Trophoblast cell (in vitro differentiated cells and primary cell): ENCODE results near the gene HNF4A.
A peak's percentile ranks its signal among the peaks of the same experiment; 100 is the strongest.

ENCODE experiments used
- DNase-seq, 2 donors: peaks; one replicate each; pipeline ENCODE4 v3.0.0-alpha.2; 2016
- H2AFZ ChIP-seq: 2 replicates; pipeline ENCODE4 v1.6.1; 2013; ENCODE audit warnings: low read length, moderate library complexity, mild to moderate bottlenecking; ENCODE audit not compliant: insufficient read depth, poor library complexity
- H2AK5ac ChIP-seq: 2 replicates; pipeline ENCODE4 v1.6.1; 2013; ENCODE audit warnings: mild to moderate bottlenecking, low read length
- H2BK120ac ChIP-seq: 2 replicates; pipeline ENCODE4 v1.6.1; 2013; ENCODE audit warnings: low read length, mild to moderate bottlenecking, moderate library complexity; ENCODE audit not compliant: insufficient read depth, poor library complexity
- H2BK12ac ChIP-seq: 2 replicates; pipeline ENCODE4 v1.6.1; 2013; ENCODE audit warnings: mild to moderate bottlenecking, low read length, moderate library complexity
- H2BK5ac ChIP-seq: 2 replicates; pipeline ENCODE4 v1.6.1; 2013; ENCODE audit warnings: low read length, low read depth, moderate library complexity, mild to moderate bottlenecking; ENCODE audit not compliant: poor library complexity
- H3K14ac ChIP-seq: 2 replicates; pipeline ENCODE4 v1.6.1; 2013; ENCODE audit warnings: mild to moderate bottlenecking, low read length
- H3K18ac ChIP-seq: 2 replicates; pipeline ENCODE4 v1.6.1; 2013; ENCODE audit warnings: mild to moderate bottlenecking, low read length
- H3K23ac ChIP-seq: 2 replicates; pipeline ENCODE4 v1.6.1; 2013; ENCODE audit warnings: low read length
- H3K27ac ChIP-seq: 2 replicates; pipeline ENCODE4 v1.5.1; 2013; ENCODE audit warnings: low read depth, mild to moderate bottlenecking, inconsistent platforms, low read length, moderate library complexity
- H3K27me3 ChIP-seq: 2 replicates; pipeline ENCODE4 v1.6.1; 2013; ENCODE audit warnings: inconsistent platforms, mild to moderate bottlenecking, low read length, moderate library complexity; ENCODE audit not compliant: insufficient read depth
- H3K36me3 ChIP-seq, 2 experiments: 1 replicate in 1 of 2; 2 replicates in 1 of 2; pipeline ENCODE4 v1.6.1; 2013; ENCODE audit warnings: low read length in 2 of 2, mild to moderate bottlenecking in 2 of 2, moderate library complexity in 1 of 2; ENCODE audit not compliant: insufficient read depth in 2 of 2, control insufficient read depth in 1 of 2
- H3K4ac ChIP-seq: 2 replicates; pipeline ENCODE4 v1.6.1; 2013; ENCODE audit warnings: low read depth, mild to moderate bottlenecking, low read length, moderate library complexity
- H3K4me1 ChIP-seq, 2 experiments: 1 replicate in 1 of 2; 2 replicates in 1 of 2; pipeline ENCODE4 v1.6.1; 2013; ENCODE audit warnings: low read length in 2 of 2, mild to moderate bottlenecking in 2 of 2, moderate library complexity in 1 of 2; ENCODE audit not compliant: insufficient read depth in 2 of 2, control insufficient read depth in 1 of 2
- H3K4me2 ChIP-seq: 2 replicates; pipeline ENCODE4 v1.6.1; 2013; ENCODE audit warnings: inconsistent platforms, mild to moderate bottlenecking, low read length, moderate library complexity
- H3K4me3 ChIP-seq: 2 replicates; pipeline ENCODE4 v1.5.1; 2013; ENCODE audit warnings: mild to moderate bottlenecking, low read depth, low read length, inconsistent platforms
- H3K79me1 ChIP-seq: one replicate; pipeline ENCODE4 v1.6.1; 2013; ENCODE audit warnings: low read length
- H3K79me2 ChIP-seq: 2 replicates; pipeline ENCODE4 v1.6.1; 2013; ENCODE audit warnings: low read length, mild to moderate bottlenecking; ENCODE audit not compliant: control insufficient read depth, insufficient read depth, poor library complexity
- H3K9ac ChIP-seq: 2 replicates; pipeline ENCODE4 v1.6.1; 2013; ENCODE audit warnings: mild to moderate bottlenecking, low read length
- H3K9me3 ChIP-seq: 2 replicates; pipeline ENCODE4 v1.6.1; 2013; ENCODE audit warnings: low read depth, mild to moderate bottlenecking, control low read depth, inconsistent platforms, low read length; ENCODE audit not compliant: insufficient read depth
- H4K12ac ChIP-seq: 2 replicates; pipeline ENCODE4 v1.6.1; 2013; ENCODE audit warnings: low read depth, mild to moderate bottlenecking, low read length, moderate library complexity
- H4K8ac ChIP-seq: 2 replicates; pipeline ENCODE4 v1.6.1; 2013; ENCODE audit warnings: low read depth, mild to moderate bottlenecking, low read length, moderate library complexity
- H4K91ac ChIP-seq: one replicate; pipeline ENCODE4 v1.6.1; 2013; ENCODE audit warnings: low read depth, mild to moderate bottlenecking, low read length, moderate library complexity
- WGBS: extraction: QIAGEN DNeasy Blood & Tissue Kit; methylation state at CpG from one replicate; pipeline ENCODE4 v1.1.7; 2013; ENCODE audit warnings: missing lambda C conversion rate; ENCODE audit not compliant: insufficient read length, insufficient coverage; ENCODE audit errors: extremely low coverage; 5-methylcytosine and 5-hydroxymethylcytosine counted together

Gene HNF4A

GRCh38 chr20:44436393-44436792, 80.9 kb downstream of the HNF4A start:
- H3K4me1 ChIP-seq: no peaks in the 10 kb centered on the region
- no peak overlapping the region for H3K27ac ChIP-seq
- H2BK5ac ChIP-seq: no peak overlapping the region
- no peaks in the 10 kb centered on the region for H3K79me1 ChIP-seq
- H2AK5ac ChIP-seq: no peak overlapping the region
- WGBS: no CpG with 5 or more reads among the region's 12 CpGs
- no peak overlapping the region for H4K12ac ChIP-seq
- no peak overlapping the region for H3K18ac ChIP-seq
- no peak overlapping the region for H4K8ac ChIP-seq
- no peaks in the 10 kb centered on the region for H3K36me3 ChIP-seq
- H3K27me3 ChIP-seq: no peaks in the 10 kb centered on the region
- H3K9ac ChIP-seq: no peak overlapping the region
- no peak for DNase-seq
- no peak overlapping the region for H3K4me2 ChIP-seq
- H3K79me2 ChIP-seq: no peaks in the 10 kb centered on the region
- H2BK12ac ChIP-seq: no peak overlapping the region
- no peak overlapping the region for H3K4ac ChIP-seq
- no peak overlapping the region for H2AFZ ChIP-seq
- H3K4me3 ChIP-seq: no peak overlapping the region
- H2BK120ac ChIP-seq: no peak overlapping the region
- H3K23ac ChIP-seq: no peak overlapping the region
- H3K9me3 ChIP-seq: peaks cover 2% of the 10 kb centered on the region
- no peak overlapping the region for H3K14ac ChIP-seq
- no peak overlapping the region for H4K91ac ChIP-seq

- no peaks in the 10 kb centered on the region for H3K27me3 ChIP-seq
- H3K9ac ChIP-seq: no peak overlapping the region
- no peaks in the 10 kb centered on the region for H3K4me1 ChIP-seq
- H3K79me2 ChIP-seq: no peaks in the 10 kb centered on the region
- H4K12ac ChIP-seq: no peak overlapping the region
- H3K9me3 ChIP-seq: peaks cover 2% of the 10 kb centered on the region
- no peak overlapping the region for H2AFZ ChIP-seq
- H2BK120ac ChIP-seq: no peak overlapping the region
- H2AK5ac ChIP-seq: no peak overlapping the region
- no peak overlapping the region for H2BK12ac ChIP-seq
- DNase-seq: no peak
- H3K36me3 ChIP-seq: no peaks in the 10 kb centered on the region
- no peak overlapping the region for H3K14ac ChIP-seq
- WGBS: no CpG with 5 or more reads among the region's 5 CpGs
- no peak overlapping the region for H3K18ac ChIP-seq
- H3K4me2 ChIP-seq: no peak overlapping the region
- H3K4me3 ChIP-seq: no peak overlapping the region
- no peak overlapping the region for H2BK5ac ChIP-seq
- no peak overlapping the region for H3K4ac ChIP-seq
- H3K23ac ChIP-seq: no peak overlapping the region
- no peaks in the 10 kb centered on the region for H3K79me1 ChIP-seq
- no peak overlapping the region for H4K8ac ChIP-seq
- no peak overlapping the region for H4K91ac ChIP-seq
- H3K27ac ChIP-seq: no peak overlapping the region
These were observed 82.0 kb downstream of the HNF4A start for GRCh38 chr20:44437497-44437896.

- Histone ChIP-seq H3K4me2 (no peak overlapping the region), H3K9me3 (peaks cover 2% of the 10 kb centered on the region), H4K91ac (no peak overlapping the region), H3K79me1 (no peaks in the 10 kb centered on the region), H2BK120ac (no peak overlapping the region), H3K23ac (no peak overlapping the region), H3K36me3 (no peaks in the 10 kb centered on the region), H3K27ac (no peak overlapping the region), H3K18ac (no peak overlapping the region), H4K12ac (no peak overlapping the region), H2BK5ac (no peak overlapping the region), H3K14ac (no peak overlapping the region), H3K4me3 (no peak overlapping the region), H4K8ac (no peak overlapping the region), H3K4ac (no peak overlapping the region), H2BK12ac (no peak overlapping the region), H2AFZ (no peak overlapping the region), H2AK5ac (no peak overlapping the region), H3K9ac (no peak overlapping the region), H3K4me1 (no peaks in the 10 kb centered on the region), H3K27me3 (no peaks in the 10 kb centered on the region), H3K79me2 (no peaks in the 10 kb centered on the region)
- no CpG with 5 or more reads among the region's 4 CpGs for WGBS
- DNase-seq: peak in 1 of 2 donors; percentile 13
These were observed 83.3 kb downstream of the HNF4A start for GRCh38 chr20:44438782-44439181.

- Histone ChIP-seq H3K9me3 (no peaks in the 10 kb centered on the region), H3K4ac (no peak overlapping the region), H2BK5ac (no peak overlapping the region), H2AFZ (no peak overlapping the region), H3K79me1 (no peaks in the 10 kb centered on the region), H3K36me3 (no peaks in the 10 kb centered on the region), H3K27ac (no peak overlapping the region), H3K4me3 (no peak overlapping the region), H2AK5ac (no peak overlapping the region), H3K18ac (no peak overlapping the region), H2BK12ac (no peak overlapping the region), H3K4me2 (no peak overlapping the region), H3K14ac (no peak overlapping the region), H3K79me2 (no peaks in the 10 kb centered on the region), H3K27me3 (no peaks in the 10 kb centered on the region), H4K8ac (no peak overlapping the region), H2BK120ac (no peak overlapping the region), H3K9ac (no peak overlapping the region), H3K4me1 (no peaks in the 10 kb centered on the region), H4K91ac (no peak overlapping the region), H3K23ac (no peak overlapping the region), H4K12ac (no peak overlapping the region)
- no CpG with 5 or more reads among the region's 2 CpGs for WGBS
- no peak for DNase-seq
These were observed 83.8 kb downstream of the HNF4A start for GRCh38 chr20:44439318-44439717.
